ENCODE data around the gene ZNF639. TPM values are rescaled to one million over a fixed set of nuclear protein-coding genes. Genes with fewer than 3 reads are reported as not detected.
"Not testable (repeated sequence)": the region's sequence is repeated elsewhere in the genome, so short reads cannot be mapped to it uniquely, and the experiment has no call there.

ZNF639 gene, protein sequence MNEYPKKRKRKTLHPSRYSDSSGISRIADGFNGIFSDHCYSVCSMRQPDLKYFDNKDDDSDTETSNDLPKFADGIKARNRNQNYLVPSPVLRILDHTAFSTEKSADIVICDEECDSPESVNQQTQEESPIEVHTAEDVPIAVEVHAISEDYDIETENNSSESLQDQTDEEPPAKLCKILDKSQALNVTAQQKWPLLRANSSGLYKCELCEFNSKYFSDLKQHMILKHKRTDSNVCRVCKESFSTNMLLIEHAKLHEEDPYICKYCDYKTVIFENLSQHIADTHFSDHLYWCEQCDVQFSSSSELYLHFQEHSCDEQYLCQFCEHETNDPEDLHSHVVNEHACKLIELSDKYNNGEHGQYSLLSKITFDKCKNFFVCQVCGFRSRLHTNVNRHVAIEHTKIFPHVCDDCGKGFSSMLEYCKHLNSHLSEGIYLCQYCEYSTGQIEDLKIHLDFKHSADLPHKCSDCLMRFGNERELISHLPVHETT
- total RNA-seq, result 47.3 and 50.6 TPM in 2 replicates

- no peak for DNase-seq (ENCODE audit: low read depth, low spot score)
Measured at GRCh38 chr3:179322286-179323196, at the start of gene ZNF639. TSS of gene ZNF639 (plus strand) at chr3:179323031. CDS start at chr3:179328294, 5,263 bp downstream.

DNA sequence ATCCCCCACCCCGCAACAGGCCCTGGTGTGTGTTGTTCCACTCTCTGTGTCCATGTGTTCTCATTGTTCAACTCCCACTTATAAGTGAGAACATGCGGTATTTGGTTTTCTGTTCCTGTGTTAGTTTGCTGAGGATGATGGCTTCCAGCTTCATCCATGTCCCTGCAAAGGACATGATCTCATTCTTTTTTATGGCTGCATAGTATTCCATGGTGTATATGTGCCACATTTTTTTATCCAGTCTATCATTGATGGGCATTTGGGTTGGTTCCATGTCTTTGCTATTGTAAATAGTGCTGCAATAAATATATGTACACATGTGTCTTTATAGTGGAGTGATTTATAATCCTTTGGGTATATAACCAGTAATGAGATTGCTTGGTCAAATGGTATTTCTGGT lies 48.4 kb upstream of the ZNF639 start:
- not testable (repeated sequence) for DNase-seq (ENCODE audit: low read depth, low spot score)

DNA sequence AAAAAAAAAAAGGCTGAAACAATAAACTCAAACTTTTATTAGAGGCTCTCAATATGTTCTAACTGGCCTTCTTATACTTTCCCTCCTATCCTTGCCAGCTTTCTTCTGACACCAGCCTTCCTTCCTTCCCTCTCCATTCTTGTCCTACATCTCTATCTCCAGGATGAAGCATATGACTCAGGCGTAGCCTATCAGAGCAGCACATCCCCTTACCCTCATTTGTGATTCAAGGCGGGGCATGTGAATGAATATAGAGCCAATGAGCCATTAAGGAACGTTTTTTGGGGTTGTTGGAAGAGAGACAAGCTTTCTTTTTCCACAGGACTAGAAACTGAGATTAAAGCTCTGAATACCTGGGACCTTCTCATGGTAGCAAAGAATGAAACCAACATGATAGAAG lies 46.8 kb upstream of the ZNF639 start:
- no peak for DNase-seq (ENCODE audit: low read depth, low spot score)

GRCh38 chr3:179276743-179277142 lies 46.1 kb upstream of the ZNF639 start:
- no peak for DNase-seq (ENCODE audit: low read depth, low spot score)

- no peak for DNase-seq (ENCODE audit: low read depth, low spot score)
Measured at GRCh38 chr3:179278151-179278550, 44.7 kb upstream of the ZNF639 start.

GRCh38 chr3:179278932-179279693 lies 43.7 kb upstream of the ZNF639 start:
- no peak for DNase-seq (ENCODE audit: low read depth, low spot score)

DNA sequence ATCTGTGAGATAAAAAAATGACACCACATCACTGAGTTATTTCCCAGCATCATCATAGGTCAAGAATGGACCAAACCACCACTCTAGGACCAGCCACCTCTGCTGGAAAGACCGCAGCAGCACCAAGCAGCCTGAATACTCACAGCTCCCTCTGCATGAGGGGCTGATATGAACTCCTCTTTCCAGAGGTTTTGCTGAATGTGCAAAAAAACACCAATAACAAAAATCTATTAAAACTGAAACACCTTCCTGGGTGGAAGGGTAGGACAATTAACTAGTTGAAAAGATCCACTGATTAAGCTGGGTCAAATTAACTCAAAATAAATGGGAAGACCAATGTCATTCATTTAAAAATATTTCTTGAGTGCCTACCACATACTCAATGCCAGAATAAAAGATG lies 43.0 kb upstream of the ZNF639 start:
- DNase-seq (ENCODE audit: low read depth, low spot score), result no peak

DNA sequence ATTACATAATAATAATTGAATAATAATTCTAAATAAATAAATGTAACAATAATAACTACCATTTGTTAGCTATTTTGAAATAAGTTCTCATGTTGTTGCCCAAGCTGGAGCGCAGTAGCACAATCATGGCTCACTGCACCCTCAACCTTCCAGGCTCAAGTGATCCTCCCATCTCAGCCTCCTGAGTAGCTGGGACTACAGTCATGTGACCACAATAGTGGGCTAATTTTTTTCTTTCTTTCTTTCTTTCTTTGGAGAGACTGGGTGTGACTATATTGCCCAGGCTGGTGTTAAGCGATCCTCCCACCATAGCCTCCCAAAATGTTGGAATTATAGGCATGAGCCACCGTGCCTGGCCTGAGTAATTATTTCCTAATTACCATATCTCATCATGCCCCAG lies 41.0 kb upstream of the ZNF639 start:
- no peak for DNase-seq (ENCODE audit: low read depth, low spot score)

- no peak for DNase-seq (ENCODE audit: low read depth, low spot score)
Measured at GRCh38 chr3:179286331-179286730, 36.5 kb upstream of the ZNF639 start.

DNA sequence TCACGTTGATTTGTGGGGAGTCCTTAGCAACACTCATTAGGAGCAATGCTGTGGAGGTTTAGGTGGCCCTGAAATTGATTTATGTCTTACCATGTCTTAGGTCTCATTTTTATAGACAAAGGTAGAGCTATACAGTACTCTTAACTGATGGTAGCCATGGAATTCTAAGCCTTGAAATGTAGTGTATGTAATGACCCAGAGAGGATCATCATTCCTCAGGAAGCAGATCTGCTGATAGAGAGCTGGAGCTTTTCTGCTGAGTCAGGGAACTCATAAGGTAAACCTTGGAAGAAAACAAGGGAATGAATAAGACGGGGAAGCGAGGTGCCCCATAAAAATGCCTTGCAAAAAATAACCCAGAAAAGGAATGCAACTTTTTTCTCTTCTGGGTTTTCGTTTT lies 34.0 kb upstream of the ZNF639 start:
- DNase-seq (ENCODE audit: low read depth, low spot score), result no peak

GRCh38 chr3:179289295-179289694 lies 33.5 kb upstream of the ZNF639 start:
- no peak for DNase-seq (ENCODE audit: low read depth, low spot score)

GRCh38 chr3:179292450-179292849 lies 30.4 kb upstream of the ZNF639 start:
- DNase-seq (ENCODE audit: low read depth, low spot score), result no peak

DNA sequence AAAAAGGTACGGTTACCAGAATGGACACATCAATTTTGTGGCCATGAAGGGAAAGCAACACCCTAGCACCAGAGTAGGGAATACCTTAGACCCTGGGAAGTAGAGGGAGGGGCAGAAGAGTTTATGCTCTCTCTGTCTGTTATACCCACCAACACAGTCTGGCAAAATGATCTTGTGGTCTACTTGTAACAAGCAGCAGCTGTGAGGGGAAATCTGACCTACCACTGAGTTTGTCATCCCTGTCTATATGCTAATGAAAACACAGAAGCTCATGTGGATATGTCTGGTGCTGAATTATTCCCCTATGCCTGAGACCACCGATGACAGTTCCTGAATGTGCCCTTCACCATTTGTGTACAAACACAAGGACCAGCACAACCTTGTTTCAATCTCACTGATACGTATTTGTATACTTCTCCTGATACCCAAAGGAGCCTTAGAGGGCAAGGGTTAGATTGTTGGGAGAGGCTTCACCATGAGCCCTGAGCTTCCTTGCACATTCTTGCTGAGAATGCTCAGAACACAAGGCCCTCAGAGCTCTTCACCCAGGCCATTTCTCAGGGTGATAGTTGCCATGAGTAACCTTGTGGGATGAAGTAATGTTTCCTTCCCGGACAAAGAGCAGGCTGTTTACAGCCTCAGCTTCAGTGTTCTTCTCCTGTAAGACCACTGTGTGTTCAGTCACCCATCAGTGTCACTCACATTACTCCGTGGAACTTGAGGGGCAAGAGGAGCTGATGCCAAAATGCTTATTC lies 24.7 kb upstream of the ZNF639 start:
- DNase-seq (ENCODE audit: low read depth, low spot score), result no peak

DNA sequence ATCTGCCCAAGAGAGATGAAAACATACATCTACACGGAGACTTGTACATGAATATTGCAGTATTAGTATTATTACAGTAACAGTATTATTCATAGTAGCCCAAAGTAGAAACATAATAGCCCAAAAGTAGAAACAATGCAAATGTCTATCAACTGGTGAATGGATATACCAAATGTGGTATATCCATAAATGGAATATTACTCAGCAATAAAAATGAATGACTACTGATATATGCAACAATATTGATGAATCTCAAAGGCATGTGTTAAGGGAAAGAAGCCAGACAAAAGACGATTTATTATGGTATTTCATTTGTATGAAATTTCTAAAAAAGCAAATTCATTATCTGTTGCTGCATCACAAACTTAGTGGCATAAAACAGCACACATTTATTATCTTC lies 23.5 kb upstream of the ZNF639 start:
- DNase-seq (ENCODE audit: low read depth, low spot score), result no peak

- no peak for DNase-seq (ENCODE audit: low read depth, low spot score)
Measured at GRCh38 chr3:179299999-179300613, 22.7 kb upstream of the ZNF639 start.

- no peak for DNase-seq (ENCODE audit: low read depth, low spot score)
Measured at GRCh38 chr3:179301645-179302044, 21.2 kb upstream of the ZNF639 start.

DNA sequence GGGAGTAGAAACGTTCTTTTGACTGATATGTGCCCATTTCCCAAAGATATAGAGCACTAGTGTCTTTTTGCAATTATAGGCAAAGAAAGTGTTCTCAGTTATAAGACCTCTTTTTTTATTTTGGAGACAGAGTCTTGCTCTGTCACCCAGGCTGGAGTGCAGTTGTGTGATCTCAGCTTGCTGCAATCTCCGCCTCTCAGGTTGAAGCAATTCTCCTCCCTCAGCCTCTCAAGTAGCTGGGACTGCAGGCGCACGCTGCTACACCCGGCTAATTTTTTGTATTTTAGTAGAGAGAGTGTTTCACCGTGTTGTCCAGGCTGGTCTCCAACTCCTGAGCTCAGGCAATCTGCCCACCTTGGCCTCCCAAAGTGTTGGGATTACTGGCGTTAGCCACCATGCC lies 20.7 kb upstream of the ZNF639 start:
- no peak for DNase-seq (ENCODE audit: low read depth, low spot score)

DNA sequence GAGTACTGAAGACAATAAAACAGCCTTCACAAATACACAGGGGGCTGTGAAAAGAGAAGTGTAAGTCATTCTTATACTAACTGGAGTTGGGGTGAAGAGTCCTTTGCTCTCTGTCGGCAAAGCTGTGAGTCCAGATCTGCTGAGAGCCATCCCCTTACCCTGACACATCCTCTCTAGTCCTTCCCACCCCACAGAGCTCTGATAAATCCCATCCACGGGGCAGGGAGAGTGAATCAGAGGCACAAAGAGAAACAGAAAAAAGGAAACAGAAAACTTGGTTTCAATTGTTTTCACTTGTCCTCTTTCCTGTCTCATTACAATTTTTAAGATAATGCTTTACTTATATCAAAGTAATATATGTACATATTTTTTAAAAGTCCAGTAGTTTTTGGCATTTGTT lies 18.2 kb upstream of the ZNF639 start:
- DNase-seq (ENCODE audit: low read depth, low spot score), result no peak

- DNase-seq (ENCODE audit: low read depth, low spot score), result not testable (repeated sequence)
Measured at GRCh38 chr3:179307362-179307761, 15.5 kb upstream of the ZNF639 start.

- DNase-seq (ENCODE audit: low read depth, low spot score), result no peak
Measured at GRCh38 chr3:179308001-179308400, 14.8 kb upstream of the ZNF639 start.
